ENCODE data around the gene CDK14.

DNA sequence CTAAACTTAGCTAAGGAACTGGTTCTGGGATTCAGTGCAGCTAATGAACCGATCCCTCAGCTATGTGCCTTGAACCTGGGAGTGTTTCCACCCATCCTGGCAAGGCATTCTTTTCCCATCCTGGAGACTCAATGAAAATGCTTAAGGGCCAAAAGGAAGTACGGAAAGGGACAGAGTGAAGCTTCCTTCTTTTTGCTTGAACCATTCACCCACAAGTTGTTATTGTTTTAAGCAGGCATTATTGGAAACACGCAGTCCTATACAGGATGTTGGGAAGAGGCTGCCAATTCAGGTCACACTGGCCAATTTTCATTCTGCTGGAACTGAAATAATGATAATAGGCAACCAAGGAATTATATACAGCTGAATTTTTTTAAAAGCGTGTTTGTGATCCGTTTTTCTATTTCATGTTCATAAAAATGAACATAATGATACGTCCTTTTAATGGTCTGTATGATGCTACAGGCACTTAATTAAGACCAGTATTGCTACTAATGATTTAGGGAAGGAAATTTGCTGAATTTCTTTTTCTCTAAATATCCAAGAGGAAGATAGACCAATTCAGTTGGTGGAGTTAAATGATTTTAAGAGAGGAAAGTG is 610.3 kb downstream of the CDK14 start:
- TF ChIP-seq, protein P1, sequence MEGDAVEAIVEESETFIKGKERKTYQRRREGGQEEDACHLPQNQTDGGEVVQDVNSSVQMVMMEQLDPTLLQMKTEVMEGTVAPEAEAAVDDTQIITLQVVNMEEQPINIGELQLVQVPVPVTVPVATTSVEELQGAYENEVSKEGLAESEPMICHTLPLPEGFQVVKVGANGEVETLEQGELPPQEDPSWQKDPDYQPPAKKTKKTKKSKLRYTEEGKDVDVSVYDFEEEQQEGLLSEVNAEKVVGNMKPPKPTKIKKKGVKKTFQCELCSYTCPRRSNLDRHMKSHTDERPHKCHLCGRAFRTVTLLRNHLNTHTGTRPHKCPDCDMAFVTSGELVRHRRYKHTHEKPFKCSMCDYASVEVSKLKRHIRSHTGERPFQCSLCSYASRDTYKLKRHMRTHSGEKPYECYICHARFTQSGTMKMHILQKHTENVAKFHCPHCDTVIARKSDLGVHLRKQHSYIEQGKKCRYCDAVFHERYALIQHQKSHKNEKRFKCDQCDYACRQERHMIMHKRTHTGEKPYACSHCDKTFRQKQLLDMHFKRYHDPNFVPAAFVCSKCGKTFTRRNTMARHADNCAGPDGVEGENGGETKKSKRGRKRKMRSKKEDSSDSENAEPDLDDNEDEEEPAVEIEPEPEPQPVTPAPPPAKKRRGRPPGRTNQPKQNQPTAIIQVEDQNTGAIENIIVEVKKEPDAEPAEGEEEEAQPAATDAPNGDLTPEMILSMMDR (IDR thresholded peaks at IDR 0.05; ENCODE audit: extremely low read depth in 1 of 2, insufficient read depth in 1 of 2, low read depth in 1 of 2, low read length in 2 of 2) = no peak
- TF ChIP-seq POLR2AphosphoS5 (IDR thresholded peaks at IDR 0.05; ENCODE audit: insufficient read depth, low read depth, low read length) = no peak
